ENCODE data around the gene KIAA0319L. TPM values are rescaled to one million over a fixed set of nuclear protein-coding genes. Genes with fewer than 3 reads are reported as not detected.
"Not testable (repeated sequence)": the region's sequence is repeated elsewhere in the genome, so short reads cannot be mapped to it uniquely, and the experiment has no call there.

Gene KIAA0319L
- total RNA-seq, 1 donor from 2014 or later, result 28.2 TPM

DNA sequence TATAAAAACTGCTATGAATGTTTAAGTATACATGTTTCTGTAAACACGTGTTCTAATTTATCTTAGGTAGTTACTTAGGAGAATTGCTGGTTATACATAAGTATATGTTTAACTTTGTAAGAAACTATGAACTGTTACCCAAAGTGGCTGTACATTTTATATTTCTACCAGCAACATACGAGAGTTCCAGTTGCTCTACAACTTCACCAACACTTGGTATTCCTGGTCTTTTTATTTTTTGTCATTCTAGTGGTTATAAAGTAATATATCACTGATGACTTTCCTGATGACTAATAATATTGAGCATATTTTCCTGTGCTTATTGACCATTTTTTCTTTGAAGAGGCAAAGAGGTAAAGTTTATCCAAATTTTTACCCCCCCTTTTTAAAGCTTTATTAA is 76.0 kb downstream of the KIAA0319L start:
- ATAC-seq, result no peak

DNA sequence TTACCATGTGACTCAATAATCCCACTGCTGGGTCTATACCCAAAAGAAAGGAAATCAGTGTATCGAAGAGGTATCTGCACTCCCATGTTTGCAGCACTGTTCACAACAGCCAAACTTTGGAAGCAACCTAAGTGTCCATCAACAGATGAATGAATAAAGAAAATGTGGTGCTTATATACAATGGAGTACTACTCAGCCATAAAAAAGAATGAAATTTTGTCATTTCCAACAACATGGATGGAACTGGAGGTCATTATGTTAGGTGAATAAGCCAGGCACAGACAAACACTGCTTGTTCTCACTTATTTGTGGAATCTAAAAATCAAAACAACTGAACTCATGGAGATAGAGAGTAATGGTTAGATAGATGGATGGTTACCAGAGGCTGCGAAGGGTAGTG is 79.3 kb downstream of the KIAA0319L start:
- no peak for ATAC-seq

DNA sequence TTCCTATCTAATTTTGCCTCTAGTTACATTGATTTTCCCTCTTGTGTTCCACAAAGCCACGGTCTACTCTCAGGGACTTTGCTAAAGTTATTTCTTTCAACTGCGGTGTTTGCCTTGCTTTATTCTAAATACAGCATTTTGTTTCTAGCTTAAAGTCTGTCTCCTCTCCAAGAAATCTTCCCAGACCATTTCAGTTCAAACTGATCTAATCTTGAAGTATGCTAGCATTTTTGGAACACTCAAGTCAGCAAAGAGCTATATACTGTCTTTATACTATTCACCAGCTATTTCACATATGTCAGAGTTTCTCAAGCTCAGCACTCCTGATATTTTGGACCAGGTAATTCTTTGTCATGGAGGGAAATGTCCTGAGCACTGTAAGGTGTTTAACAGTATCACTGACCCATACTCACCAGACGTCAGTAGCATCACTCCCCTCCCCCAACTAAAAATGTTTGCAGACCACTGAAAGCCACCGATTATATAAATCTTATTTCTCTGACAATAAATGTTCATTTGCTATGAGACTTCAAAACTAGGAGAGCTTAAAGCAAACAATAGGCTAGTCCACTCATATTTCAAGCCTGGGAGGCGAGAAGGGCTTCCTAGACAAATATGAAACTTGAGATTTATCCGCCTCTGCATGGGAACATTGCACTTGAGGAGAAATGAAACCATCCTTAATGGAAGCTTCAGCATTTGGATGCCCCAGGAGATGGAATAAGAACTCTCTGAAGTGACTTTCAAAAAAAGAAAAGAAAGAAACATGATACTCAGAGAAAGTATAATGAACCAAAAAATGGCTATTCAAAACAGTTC is 81.1 kb downstream of the KIAA0319L start:
- ATAC-seq, result no peak

DNA sequence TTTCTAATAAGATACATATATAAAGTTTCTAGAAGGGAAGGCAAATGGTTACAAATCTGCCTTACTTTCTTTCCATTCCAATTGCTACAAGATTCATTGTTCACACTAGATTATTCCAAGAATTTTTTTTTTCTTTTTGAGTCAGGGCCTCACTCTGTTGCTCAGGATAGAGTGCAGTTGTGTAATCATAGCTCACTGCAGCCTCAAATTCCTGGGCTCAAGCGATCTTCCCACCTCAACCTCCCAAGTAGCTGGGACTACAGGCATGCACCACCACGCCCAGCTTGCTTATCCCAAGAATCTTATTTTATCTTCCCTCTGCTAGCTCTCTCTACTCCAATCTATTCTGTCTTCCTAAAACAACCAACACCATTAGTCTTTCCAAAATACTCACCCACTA is 81.8 kb downstream of the KIAA0319L start:
- no peak for ATAC-seq

DNA sequence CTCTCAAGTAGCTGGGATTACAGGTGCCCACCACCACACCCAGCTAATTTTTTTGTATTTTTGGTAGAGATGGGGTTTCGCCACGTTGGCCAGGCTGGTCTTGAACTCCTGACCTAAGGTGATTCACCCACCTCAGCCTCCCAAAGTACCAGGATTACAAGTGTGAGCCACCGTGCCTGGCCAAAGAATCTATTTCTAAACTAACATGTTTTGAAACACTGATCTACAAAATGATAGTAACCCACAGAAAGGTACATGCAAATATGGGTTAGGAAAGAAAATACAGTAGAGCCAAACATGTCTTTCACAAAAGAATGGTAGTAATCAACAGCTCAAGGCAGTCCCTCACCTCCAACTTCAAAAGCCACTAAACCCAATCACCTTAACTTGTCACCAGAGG is 84.0 kb downstream of the KIAA0319L start:
- ATAC-seq, result not testable (repeated sequence)

DNA sequence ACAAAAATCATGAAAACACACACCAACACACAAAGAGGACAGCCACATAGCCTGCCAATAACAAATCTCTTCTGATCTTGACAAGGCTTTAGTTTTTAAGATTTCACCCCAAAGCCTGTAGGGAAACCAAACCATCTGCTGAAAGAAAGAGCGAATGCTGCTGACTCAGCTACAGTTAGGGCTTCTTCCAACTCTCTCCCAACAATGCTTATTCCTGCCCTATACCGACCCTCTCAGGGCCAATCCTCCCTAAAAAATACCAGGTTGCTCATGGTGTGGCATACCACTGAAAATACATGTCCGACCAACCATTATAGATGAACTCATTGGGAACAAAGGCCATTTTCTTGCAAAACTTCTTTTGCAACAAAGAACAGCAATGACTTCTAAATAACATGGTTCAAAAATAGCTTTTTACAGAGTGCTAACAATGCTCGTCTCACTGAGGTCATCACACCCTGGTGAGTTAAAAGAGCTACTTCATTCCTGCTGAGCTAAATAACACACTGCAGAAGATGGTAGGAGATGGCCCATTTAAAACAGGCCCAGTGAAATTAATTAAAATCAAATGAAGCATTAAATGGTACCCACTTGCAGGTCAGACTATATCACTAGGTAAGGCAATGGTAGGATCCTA is 86.1 kb downstream of the KIAA0319L start:
- ATAC-seq, result no peak

DNA sequence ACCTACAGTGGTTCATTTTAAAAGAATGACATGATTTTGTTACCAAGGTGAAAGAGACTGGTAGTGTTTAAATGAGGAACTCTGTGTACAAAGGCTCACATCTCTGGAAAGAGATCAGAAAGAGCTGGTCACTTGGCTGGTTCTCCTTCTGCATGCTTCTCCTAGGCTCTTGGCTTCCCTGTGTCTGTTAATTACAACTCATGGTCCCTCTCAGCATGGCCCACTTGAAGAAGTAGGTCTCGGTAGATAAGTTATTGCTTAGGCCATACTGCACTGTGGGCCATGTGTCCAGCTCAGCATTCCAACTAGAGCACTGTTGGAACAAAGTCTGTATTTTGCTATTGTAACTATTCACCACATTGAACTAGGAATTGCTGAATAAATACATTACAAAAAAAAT is 91.1 kb downstream of the KIAA0319L start:
- ATAC-seq, result no peak

DNA sequence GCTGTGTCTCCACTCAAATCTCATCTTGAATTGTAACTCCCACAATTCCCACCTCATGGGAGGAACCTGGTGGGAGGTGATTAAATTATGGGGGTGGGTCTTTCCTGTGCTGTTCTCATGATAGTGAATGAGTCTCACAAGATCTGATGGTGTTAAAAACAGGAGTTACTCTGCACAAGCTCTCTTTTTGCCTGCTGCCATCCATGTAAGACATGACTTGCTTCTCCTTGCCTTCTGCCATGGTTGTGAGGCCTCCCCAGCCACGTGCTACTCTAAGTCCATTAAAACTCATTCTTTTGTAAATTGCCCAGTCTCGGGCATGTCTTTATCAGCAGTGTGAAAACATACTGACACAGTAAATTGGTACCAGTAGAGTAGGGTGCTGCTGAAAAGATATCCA is 93.5 kb downstream of the KIAA0319L start:
- not testable (repeated sequence) for ATAC-seq

DNA sequence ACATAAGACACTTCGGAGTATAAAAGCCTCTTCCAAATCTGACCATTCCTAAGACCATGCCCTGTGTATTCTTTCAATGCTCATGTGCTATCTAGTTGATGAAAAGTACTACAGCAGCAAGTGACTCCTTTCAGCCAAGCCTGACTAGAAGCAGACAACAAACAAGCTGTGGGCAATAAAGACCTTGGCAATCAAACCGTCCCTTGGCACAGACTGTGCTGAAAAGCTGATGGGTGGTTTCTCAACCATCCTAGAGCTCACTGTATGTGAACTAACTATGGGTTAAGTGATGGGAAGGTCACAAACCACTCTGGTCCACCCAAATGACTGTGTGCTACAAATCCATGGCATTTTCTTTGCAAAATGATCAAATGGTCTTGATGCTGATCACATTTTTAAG is 94.0 kb downstream of the KIAA0319L start:
- ATAC-seq, result no peak

DNA sequence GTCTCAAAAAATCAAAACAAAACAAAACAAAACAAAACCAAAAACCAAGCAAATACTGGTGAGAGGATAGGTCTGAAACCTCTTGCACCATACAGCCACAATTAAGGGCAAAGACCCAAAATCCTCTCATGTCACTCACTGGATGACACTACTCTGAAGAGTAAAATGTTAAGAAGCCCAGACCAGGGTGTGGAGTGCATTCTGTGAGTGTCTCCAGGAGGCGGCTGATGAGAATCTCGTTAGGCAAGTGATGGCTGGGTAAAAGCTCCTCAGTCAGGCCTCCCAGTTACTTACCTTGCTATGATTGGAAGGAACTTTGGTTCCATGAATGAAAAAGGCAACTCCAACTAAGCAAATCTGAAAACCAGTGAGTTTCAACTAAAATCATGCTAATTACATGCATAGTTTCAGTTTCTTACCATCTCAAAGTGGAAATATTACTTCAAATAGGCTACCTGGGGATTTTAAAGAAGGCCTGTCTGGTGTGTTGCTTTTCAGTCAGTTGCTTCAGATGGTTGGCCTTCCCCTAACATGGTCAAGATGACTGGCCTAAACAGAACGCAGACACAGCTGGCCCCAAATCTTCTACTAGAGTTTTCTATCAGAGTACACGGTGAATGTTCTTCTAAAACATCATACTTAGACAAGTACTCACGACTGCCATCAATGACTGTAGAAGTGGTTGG is 95.1 kb downstream of the KIAA0319L start:
- ATAC-seq, result no peak

DNA sequence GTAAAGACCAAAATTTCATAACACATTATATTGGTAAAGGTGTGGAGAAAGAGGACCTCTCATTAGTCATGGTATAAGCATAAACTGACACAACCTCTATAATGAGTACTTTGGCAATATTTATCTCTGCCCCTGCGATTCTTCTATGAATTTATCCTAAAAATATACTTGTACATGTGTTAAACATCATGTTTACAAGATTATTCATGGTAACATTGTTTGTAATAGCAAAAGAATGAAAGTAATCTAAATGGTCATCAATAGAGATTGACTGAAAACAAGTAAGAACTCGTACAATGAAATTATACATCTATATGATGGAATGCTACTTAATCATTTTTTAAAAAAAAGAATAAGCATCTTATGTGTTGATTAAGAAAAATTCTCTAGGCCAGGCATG is 96.4 kb downstream of the KIAA0319L start:
- ATAC-seq, result no peak

DNA sequence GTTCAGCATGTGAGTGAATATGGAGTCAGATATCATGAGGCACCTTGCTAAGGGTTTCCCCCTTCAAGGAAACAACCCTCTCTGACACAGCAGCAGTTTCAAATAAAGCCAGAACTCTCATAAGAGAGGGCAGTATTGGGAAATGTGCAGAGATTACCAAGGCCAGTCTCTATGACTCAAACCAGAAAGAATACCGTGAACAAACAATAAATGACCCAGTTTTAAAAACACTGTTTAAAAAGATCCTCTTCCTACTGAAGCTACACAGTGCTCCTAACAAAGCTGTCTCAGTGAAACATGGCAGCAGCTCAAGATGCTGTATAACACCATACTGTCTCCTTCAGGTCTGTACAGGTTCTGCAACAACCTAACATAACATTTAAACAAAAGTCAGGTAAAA is 102.6 kb downstream of the KIAA0319L start:
- ATAC-seq, result peak; percentile 80

DNA sequence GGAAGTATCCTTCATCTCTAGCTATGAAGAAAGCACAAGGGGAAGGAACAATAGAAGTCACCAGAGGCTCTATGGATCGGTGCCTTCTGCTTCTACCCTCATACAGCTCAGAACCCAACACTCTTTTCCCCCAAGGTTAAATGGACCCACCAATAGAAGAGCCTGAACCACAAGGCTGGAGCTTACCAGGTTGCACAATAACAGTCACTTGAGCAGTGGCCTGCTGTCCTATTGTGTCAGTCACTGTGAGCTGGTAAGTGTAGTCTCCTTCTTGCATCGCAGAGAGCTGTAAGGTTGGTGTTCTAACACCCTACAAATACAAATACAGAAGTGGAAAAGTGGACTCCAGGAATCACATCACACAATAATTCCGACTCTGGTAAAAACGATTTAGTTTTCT is 103.0 kb downstream of the KIAA0319L start:
- no peak for ATAC-seq

DNA sequence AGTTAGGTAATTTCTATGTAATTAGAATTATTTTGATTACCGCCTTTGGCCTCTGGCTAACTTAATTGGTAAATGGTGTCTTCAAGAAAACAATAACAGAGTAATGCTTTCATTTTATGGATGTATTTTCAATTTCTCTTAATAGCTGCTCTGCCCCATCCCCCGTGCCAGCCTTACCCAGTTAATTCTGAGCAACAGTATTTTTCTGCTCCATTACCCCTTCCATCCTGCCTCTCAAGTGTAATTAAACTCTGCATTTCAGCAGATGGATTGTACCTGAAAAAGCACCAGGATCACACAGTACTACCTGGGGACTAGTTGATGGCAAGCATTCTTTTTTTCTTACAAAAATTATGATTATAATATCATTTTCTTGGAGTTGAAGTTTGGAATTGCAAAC is 104.2 kb downstream of the KIAA0319L start:
- ATAC-seq, result no peak

DNA sequence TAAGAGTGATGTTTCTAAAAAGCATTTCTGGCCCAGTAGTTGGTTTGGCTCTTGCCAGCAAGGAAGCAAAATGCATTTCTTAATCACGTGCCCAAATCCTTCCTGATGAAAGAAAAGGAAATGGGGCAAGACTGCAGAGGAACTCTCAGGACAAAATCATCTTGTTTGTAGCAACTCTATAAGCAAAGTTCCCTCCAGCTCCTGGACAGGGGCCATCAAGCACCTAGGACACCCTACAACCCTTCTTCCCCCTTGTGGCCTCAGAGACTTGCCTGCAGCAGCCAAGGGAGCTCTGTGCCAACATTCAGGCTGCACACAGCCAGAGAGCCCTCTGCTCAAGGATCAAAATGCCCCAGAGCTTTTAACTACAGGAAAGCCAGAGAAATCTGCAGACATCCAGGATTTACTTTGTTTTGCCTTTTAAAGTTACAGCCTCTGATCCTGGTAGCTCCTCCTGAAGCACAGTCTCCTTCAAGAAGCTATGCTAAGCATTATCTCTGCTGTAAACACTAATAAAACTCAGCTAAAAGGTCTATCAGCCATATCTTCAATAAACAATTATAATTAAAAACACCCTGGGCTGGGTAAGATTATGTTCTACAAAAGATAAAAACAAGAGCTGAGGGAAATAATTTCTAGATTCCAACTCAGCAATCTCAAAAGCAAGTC is 105.0 kb downstream of the KIAA0319L start:
- no peak for ATAC-seq

DNA sequence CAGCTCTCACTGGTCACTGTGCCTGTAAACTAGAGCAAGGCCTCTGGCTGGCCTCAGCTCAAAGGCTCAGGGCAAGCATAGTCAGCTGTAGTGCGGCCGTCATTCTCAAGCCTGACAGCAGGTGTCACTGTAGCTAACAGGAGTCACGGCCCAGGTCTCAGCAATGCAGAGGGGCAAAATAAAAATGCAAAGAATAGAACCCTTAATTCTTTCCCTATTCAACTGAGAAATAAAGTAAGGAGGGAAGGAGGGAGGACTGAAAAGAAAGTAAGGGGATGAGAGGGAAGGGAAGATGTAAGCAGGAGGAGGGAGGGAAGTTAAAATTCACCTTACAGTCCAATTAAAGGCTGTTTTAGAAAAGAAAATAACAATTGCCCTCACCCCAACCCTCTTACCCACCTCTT is 106.1 kb downstream of the KIAA0319L start:
- peak; percentile 63 for ATAC-seq

DNA sequence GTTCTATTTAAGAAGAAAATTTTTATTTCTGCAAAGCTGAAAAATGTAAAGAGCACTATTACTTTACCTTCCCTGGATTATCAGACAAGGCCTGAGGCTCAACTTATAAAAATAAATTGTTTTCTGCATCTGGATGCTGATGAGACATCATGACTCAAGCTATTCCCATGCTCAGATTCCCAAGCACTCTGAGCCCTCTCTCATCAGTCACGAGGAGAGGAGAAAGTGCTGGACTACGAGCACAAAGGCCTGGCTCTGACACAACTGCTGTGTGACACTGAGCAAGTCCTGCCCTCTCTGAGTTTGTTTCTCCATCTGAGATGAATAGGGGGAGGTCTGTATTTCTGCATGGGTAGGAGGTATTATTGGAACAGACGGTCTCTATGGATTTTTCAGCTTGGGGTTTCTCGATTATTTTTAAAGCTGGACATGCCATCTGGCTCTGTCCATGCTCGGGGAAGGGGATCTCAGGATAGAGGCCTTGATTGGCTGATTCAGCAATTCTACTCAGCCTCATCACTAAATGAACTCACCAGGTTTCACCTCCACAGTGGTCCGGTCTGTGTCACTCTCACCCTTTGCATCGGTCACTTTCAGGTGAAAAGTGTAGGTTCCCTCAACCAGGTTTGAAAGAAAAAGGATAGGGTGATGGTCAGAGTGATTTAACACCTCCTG is 107.7 kb downstream of the KIAA0319L start:
- peak; percentile 42 for ATAC-seq

DNA sequence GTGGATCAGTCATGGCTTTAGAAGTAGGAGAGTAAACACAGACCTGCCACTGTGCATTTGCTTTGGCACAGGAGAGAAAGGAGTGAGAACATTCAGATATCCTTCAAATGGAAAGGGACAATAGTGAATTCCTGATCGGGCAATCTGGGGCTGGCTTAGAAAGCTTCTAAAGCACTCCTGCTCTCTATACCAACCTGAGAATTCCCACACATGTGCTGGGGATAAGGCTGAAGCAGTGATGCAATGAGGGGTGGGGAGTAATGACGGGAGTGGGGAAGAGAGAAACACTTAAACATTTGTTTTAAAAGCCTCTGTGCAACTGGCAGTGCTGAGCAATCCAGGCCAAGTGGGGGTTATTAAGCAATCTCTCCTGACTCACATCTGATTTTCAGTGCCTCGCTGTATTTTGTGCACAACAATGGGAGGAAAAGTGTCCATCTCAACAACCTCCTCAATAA is 108.8 kb downstream of the KIAA0319L start:
- ATAC-seq, result peak; percentile 79

DNA sequence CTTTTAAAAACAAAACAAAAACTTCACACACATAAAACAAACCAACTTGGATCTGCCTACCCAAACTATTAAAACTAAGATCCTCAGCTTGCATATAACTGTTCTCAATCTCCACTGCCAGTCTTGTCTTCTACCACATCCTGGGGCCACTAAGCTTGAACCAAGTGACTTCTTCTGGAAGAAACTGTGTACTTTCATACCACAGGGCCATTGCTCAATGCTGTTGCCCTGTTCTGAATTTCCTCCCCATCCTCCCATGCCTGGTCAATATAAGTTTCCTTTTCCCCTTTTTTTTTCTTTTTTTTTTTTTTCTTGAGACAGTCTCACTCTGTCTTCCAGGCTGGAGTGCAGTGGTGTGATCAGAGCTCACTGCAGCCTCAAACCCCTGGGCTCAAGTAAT is 109.9 kb downstream of the KIAA0319L start:
- no peak for ATAC-seq

DNA sequence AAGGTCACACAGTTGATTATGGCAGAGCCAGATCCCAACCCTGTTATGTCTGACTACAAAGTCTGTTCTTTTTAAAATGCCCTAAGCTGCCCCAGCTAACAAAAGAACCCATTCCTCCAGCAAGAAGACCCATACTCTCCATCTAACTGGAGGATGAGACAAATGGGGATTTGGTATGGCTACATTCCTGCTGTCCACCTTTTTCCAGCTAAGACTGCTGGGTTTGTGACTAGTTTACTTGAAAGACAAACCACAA is 112.8 kb downstream of the KIAA0319L start:
- ATAC-seq, result no peak

DNA sequence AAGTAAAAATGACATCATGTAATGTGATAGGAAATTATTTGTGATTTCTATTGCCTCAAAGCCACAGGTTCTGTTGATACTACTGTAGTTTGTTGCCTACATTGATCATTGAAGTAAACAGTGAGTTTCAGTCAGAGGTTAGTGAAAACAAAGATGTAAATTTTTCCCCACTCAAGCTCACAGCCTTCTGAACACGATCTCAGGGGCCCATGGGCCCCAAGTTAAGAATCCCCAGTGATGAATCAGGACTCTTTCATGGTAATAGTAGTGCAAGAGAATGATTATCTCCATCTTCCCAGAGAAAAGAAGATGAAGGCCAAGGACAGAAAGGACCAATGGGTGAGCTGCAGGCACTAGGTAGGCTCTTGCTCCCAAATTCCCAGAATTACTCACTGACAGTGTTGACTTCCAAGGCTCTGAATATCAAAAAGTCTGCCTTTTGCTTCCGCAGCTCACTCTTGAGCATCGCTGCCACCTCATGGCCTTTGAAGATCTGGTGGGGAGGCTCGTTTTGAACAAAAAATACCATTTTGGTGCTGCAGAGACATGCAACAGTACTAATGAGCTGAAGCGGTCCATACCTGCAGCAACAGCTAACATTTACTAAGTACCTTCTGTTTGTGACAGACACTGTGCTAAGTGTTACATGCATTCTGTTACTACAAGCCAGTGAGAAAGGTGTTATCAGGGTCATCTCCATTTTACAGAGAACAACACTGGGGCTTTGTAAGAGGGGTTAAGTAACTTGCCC is 113.3 kb downstream of the KIAA0319L start:
- ATAC-seq, result no peak

DNA sequence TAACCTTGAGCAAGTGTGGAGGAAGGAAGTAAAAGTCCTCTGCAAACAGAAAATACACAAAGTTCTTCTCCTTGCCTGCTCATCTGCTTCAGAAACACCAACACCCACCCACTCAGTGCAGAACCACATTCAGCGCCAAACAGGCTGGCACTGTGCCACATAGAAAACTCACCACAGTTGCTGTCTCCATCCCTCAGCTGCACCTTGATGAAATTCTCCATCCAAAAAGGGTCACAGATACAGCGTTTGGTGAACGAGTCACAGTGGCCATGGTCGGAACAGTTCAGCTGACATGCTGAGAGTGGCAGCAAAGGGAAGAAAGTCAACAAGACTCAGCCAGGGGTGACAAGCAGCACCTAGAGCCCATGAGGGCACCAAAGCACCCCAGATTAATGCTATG is 114.5 kb downstream of the KIAA0319L start:
- no peak for ATAC-seq
